Measurements from ENCODE around the gene DCC.

The DCC gene

GRCh38 chr18:52459890-52460289, 119.9 kb downstream of the DCC start:
- H2BK120ac ChIP-seq (ENCODE audit: low read depth, low read length) = no peak overlapping the region
- no peak overlapping the region for H3K4me2 ChIP-seq (ENCODE audit: low read length, poor library complexity, severe bottlenecking)
- no peaks in the 10 kb centered on the region for H3K27me3 ChIP-seq (ENCODE audit: control insufficient read depth in 1 of 2, insufficient read depth in 1 of 2, low read length in 2 of 2)
- no peak overlapping the region for H2BK5ac ChIP-seq (ENCODE audit: low read depth, low read length, poor library complexity, severe bottlenecking)
- no peaks in the 10 kb centered on the region for H3K79me1 ChIP-seq (replicated peaks; ENCODE audit: low read length, poor library complexity, severe bottlenecking)
- no peak overlapping the region for H2AK5ac ChIP-seq (ENCODE audit: low read length, severe bottlenecking)
- no peak overlapping the region for H3K14ac ChIP-seq (ENCODE audit: low read length in 2 of 2)
- H4K91ac ChIP-seq (ENCODE audit: low read length) = no peak overlapping the region
- no peak overlapping the region for H3K23ac ChIP-seq (ENCODE audit: low read length in 2 of 2)
- H3K4me1 ChIP-seq (ENCODE audit: control insufficient read depth, insufficient read depth, low read depth, low read length) = no peaks in the 10 kb centered on the region
- H3K27ac ChIP-seq (ENCODE audit: low read length, poor library complexity, severe bottlenecking) = no peak overlapping the region
- 94% methylated on average over 1 of the region's 1 CpG for WGBS
- H2BK12ac ChIP-seq (ENCODE audit: low read length in 2 of 2) = no peak overlapping the region
- no peak overlapping the region for H3K4me3 ChIP-seq (ENCODE audit: insufficient read depth in 1 of 2, low read depth in 1 of 2, low read length in 2 of 2)
- no peak overlapping the region for H3K4ac ChIP-seq (ENCODE audit: low read depth in 1 of 2, low read length in 2 of 2)
- no peak overlapping the region for H3K9ac ChIP-seq (ENCODE audit: low read length)
- H2AFZ ChIP-seq (ENCODE audit: low read depth, low read length) = no peak overlapping the region
- no peaks in the 10 kb centered on the region for H3K36me3 ChIP-seq (ENCODE audit: control insufficient read depth in 1 of 2, insufficient read depth in 2 of 2, low read depth in 1 of 2, low read length in 2 of 2)
- H4K8ac ChIP-seq (ENCODE audit: low read length) = no peak overlapping the region
- no peak for DNase-seq
- H3K18ac ChIP-seq (ENCODE audit: low read depth in 1 of 2, low read length in 2 of 2) = no peak overlapping the region
- H3K9me3 ChIP-seq (ENCODE audit: control insufficient read depth, low read length) = no peaks in the 10 kb centered on the region
- H2BK15ac ChIP-seq (ENCODE audit: low read depth, poor library complexity, severe bottlenecking) = no peak overlapping the region

GRCh38 chr18:52462853-52463252, 122.9 kb downstream of the DCC start:
- no peak overlapping the region for H2AFZ ChIP-seq (ENCODE audit: low read depth, low read length)
- H3K4ac ChIP-seq (ENCODE audit: low read depth in 1 of 2, low read length in 2 of 2) = no peak overlapping the region
- no peak overlapping the region for H4K8ac ChIP-seq (ENCODE audit: low read length)
- H3K9ac ChIP-seq (ENCODE audit: low read length) = no peak overlapping the region
- no peak overlapping the region for H2AK5ac ChIP-seq (ENCODE audit: low read length, severe bottlenecking)
- 76% methylated on average over 3 of the region's 4 CpGs for WGBS
- H2BK5ac ChIP-seq (ENCODE audit: low read depth, low read length, poor library complexity, severe bottlenecking) = no peak overlapping the region
- no peak overlapping the region for H2BK120ac ChIP-seq (ENCODE audit: low read depth, low read length)
- no peak for DNase-seq
- H3K4me3 ChIP-seq (ENCODE audit: insufficient read depth in 1 of 2, low read depth in 1 of 2, low read length in 2 of 2) = no peak overlapping the region
- no peak overlapping the region for H3K18ac ChIP-seq (ENCODE audit: low read depth in 1 of 2, low read length in 2 of 2)
- no peaks in the 10 kb centered on the region for H3K36me3 ChIP-seq (ENCODE audit: control insufficient read depth in 1 of 2, insufficient read depth in 2 of 2, low read depth in 1 of 2, low read length in 2 of 2)
- no peak overlapping the region for H4K91ac ChIP-seq (ENCODE audit: low read length)
- no peak overlapping the region for H2BK15ac ChIP-seq (ENCODE audit: low read depth, poor library complexity, severe bottlenecking)
- no peak overlapping the region for H3K4me2 ChIP-seq (ENCODE audit: low read length, poor library complexity, severe bottlenecking)
- H3K14ac ChIP-seq (ENCODE audit: low read length in 2 of 2) = no peak overlapping the region
- H3K9me3 ChIP-seq (ENCODE audit: control insufficient read depth, low read length) = no peaks in the 10 kb centered on the region
- no peak overlapping the region for H3K23ac ChIP-seq (ENCODE audit: low read length in 2 of 2)
- H3K27me3 ChIP-seq (ENCODE audit: control insufficient read depth in 1 of 2, insufficient read depth in 1 of 2, low read length in 2 of 2) = no peaks in the 10 kb centered on the region
- H3K79me1 ChIP-seq (replicated peaks; ENCODE audit: low read length, poor library complexity, severe bottlenecking) = no peaks in the 10 kb centered on the region
- H3K4me1 ChIP-seq (ENCODE audit: control insufficient read depth, insufficient read depth, low read depth, low read length) = no peaks in the 10 kb centered on the region
- no peak overlapping the region for H3K27ac ChIP-seq (ENCODE audit: low read length, poor library complexity, severe bottlenecking)
- H2BK12ac ChIP-seq (ENCODE audit: low read length in 2 of 2) = no peak overlapping the region

- H3K4me2 ChIP-seq (ENCODE audit: low read length, poor library complexity, severe bottlenecking) = no peak overlapping the region
- 95% methylated on average over 2 of the region's 4 CpGs for WGBS
- no peak overlapping the region for H2BK15ac ChIP-seq (ENCODE audit: low read depth, poor library complexity, severe bottlenecking)
- H4K91ac ChIP-seq (ENCODE audit: low read length) = no peak overlapping the region
- no peak overlapping the region for H2BK5ac ChIP-seq (ENCODE audit: low read depth, low read length, poor library complexity, severe bottlenecking)
- H3K14ac ChIP-seq (ENCODE audit: low read length in 2 of 2) = no peak overlapping the region
- no peak overlapping the region for H2BK12ac ChIP-seq (ENCODE audit: low read length in 2 of 2)
- no peak overlapping the region for H3K27ac ChIP-seq (ENCODE audit: low read length, poor library complexity, severe bottlenecking)
- H2BK120ac ChIP-seq (ENCODE audit: low read depth, low read length) = no peak overlapping the region
- H3K23ac ChIP-seq (ENCODE audit: low read length in 2 of 2) = no peak overlapping the region
- no peak overlapping the region for H3K9ac ChIP-seq (ENCODE audit: low read length)
- no peaks in the 10 kb centered on the region for H3K27me3 ChIP-seq (ENCODE audit: control insufficient read depth in 1 of 2, insufficient read depth in 1 of 2, low read length in 2 of 2)
- no peak overlapping the region for H3K4ac ChIP-seq (ENCODE audit: low read depth in 1 of 2, low read length in 2 of 2)
- no peak overlapping the region for H4K8ac ChIP-seq (ENCODE audit: low read length)
- no peaks in the 10 kb centered on the region for H3K4me1 ChIP-seq (ENCODE audit: control insufficient read depth, insufficient read depth, low read depth, low read length)
- no peak overlapping the region for H3K18ac ChIP-seq (ENCODE audit: low read depth in 1 of 2, low read length in 2 of 2)
- no peak overlapping the region for H3K4me3 ChIP-seq (ENCODE audit: insufficient read depth in 1 of 2, low read depth in 1 of 2, low read length in 2 of 2)
- H2AK5ac ChIP-seq (ENCODE audit: low read length, severe bottlenecking) = no peak overlapping the region
- no peaks in the 10 kb centered on the region for H3K79me1 ChIP-seq (replicated peaks; ENCODE audit: low read length, poor library complexity, severe bottlenecking)
- DNase-seq = no peak
- no peaks in the 10 kb centered on the region for H3K9me3 ChIP-seq (ENCODE audit: control insufficient read depth, low read length)
- H2AFZ ChIP-seq (ENCODE audit: low read depth, low read length) = no peak overlapping the region
- H3K36me3 ChIP-seq (ENCODE audit: control insufficient read depth in 1 of 2, insufficient read depth in 2 of 2, low read depth in 1 of 2, low read length in 2 of 2) = no peaks in the 10 kb centered on the region
Measured at GRCh38 chr18:52465391-52465790, 125.4 kb downstream of the DCC start.

GRCh38 chr18:52468496-52468895, 128.5 kb downstream of the DCC start:
- Histone ChIP-seq H3K23ac (ENCODE audit: low read length in 2 of 2) (no peak overlapping the region), H4K8ac (ENCODE audit: low read length) (no peak overlapping the region), H3K79me1 (replicated peaks; ENCODE audit: low read length, poor library complexity, severe bottlenecking) (no peaks in the 10 kb centered on the region), H3K4ac (ENCODE audit: low read depth in 1 of 2, low read length in 2 of 2) (no peak overlapping the region), H4K91ac (ENCODE audit: low read length) (no peak overlapping the region), H3K14ac (ENCODE audit: low read length in 2 of 2) (no peak overlapping the region), H3K27ac (ENCODE audit: low read length, poor library complexity, severe bottlenecking) (no peak overlapping the region), H3K9me3 (ENCODE audit: control insufficient read depth, low read length) (no peaks in the 10 kb centered on the region), H2BK5ac (ENCODE audit: low read depth, low read length, poor library complexity, severe bottlenecking) (no peak overlapping the region), H2AK5ac (ENCODE audit: low read length, severe bottlenecking) (no peak overlapping the region), H2BK120ac (ENCODE audit: low read depth, low read length) (no peak overlapping the region), H3K4me3 (ENCODE audit: insufficient read depth in 1 of 2, low read depth in 1 of 2, low read length in 2 of 2) (no peak overlapping the region), H3K4me2 (ENCODE audit: low read length, poor library complexity, severe bottlenecking) (no peak overlapping the region), H3K18ac (ENCODE audit: low read depth in 1 of 2, low read length in 2 of 2) (no peak overlapping the region), H3K36me3 (ENCODE audit: control insufficient read depth in 1 of 2, insufficient read depth in 2 of 2, low read depth in 1 of 2, low read length in 2 of 2) (no peaks in the 10 kb centered on the region), H3K9ac (ENCODE audit: low read length) (no peak overlapping the region), H2AFZ (ENCODE audit: low read depth, low read length) (no peak overlapping the region), H2BK15ac (ENCODE audit: low read depth, poor library complexity, severe bottlenecking) (no peak overlapping the region), H2BK12ac (ENCODE audit: low read length in 2 of 2) (no peak overlapping the region), H3K27me3 (ENCODE audit: control insufficient read depth in 1 of 2, insufficient read depth in 1 of 2, low read length in 2 of 2) (no peaks in the 10 kb centered on the region), H3K4me1 (ENCODE audit: control insufficient read depth, insufficient read depth, low read depth, low read length) (no peaks in the 10 kb centered on the region)
- no CpG with 5 or more reads among the region's 1 CpG for WGBS
- no peak for DNase-seq

All from mesenchymal stem cell (in vitro differentiated cells and primary cell).